Measurements from ENCODE around the gene MEGF6. TPM values are rescaled to one million over a fixed set of nuclear protein-coding genes. Genes with fewer than 3 reads are reported as not detected.

Gene MEGF6
- total and polyA plus RNA-seq, 2 of the 8 experiments (the other 6 are each of a cell fraction or from before 2014, with no cell fraction given) = 4.1 to 14.8 TPM

- Histone ChIP-seq H2BK120ac (replicated peaks; ENCODE audit: low read depth, low read length) (no peak overlapping the region), H3K27ac (ENCODE audit: low read depth, low read length) (no peak overlapping the region), H4K91ac (replicated peaks; ENCODE audit: insufficient read length, low read length) (no peak overlapping the region), H4K5ac (ENCODE audit: insufficient read length, low read depth, low read length) (no peak overlapping the region), H3K23me2 (ENCODE audit: low read depth, low read length) (no peaks in the 10 kb centered on the region), H2BK12ac (ENCODE audit: low read depth, low read length) (no peak overlapping the region), H3K56ac (replicated peaks; ENCODE audit: insufficient read length, low read depth, low read length) (no peak overlapping the region), H3K14ac (ENCODE audit: insufficient read length) (no peak overlapping the region), H3K79me1 (ENCODE audit: low read depth, low read length) (no peaks in the 10 kb centered on the region; the same call in 1 of the 2 replicates), H2BK20ac (ENCODE audit: low read length) (no peak overlapping the region), H3K9me3 (ENCODE audit: insufficient read depth in 2 of 2, low read depth in 1 of 2, low read length in 1 of 2) (no peaks in the 10 kb centered on the region), H3K4me1 (replicated peaks in 1 of 4; ENCODE audit: control insufficient read depth in 3 of 4, insufficient read depth in 4 of 4, low read length in 3 of 4) (no peaks in the 10 kb centered on the region), H3K4me2 (ENCODE audit: insufficient read depth in 1 of 2, low read depth in 2 of 2, low read length in 2 of 2) (no peak overlapping the region), H2BK5ac (ENCODE audit: low read depth, low read length) (no peak overlapping the region), H2AFZ (ENCODE audit: low read length) (no peak overlapping the region), H3K9ac (replicated peaks in 1 of 4; ENCODE audit: extremely low read depth in 1 of 4, low read depth in 3 of 4, low read length in 3 of 4) (no peak overlapping the region), H3K4ac (replicated peaks; ENCODE audit: insufficient read length, low read depth, low read length) (no peak overlapping the region), H3K79me2 (ENCODE audit: control insufficient read depth in 1 of 2, insufficient read depth in 2 of 2, low read length in 2 of 2) (no peaks in the 10 kb centered on the region), H3K18ac (ENCODE audit: extremely low read depth, low read length) (no peak overlapping the region), H3K36me3 (ENCODE audit: control insufficient read depth in 2 of 4, insufficient read depth in 4 of 4, low read length in 3 of 4) (no peaks in the 10 kb centered on the region), H2AK5ac (ENCODE audit: low read depth, low read length) (no peak overlapping the region), H3K27me3 (replicated peaks in 1 of 4; ENCODE audit: control insufficient read depth in 3 of 4, extremely low read depth in 1 of 4, insufficient read depth in 3 of 4, low read length in 3 of 4) (no peaks in the 10 kb centered on the region), H3K4me3 (ENCODE audit: extremely low read depth in 1 of 4, insufficient read depth in 2 of 4, low read depth in 3 of 4, low read length in 4 of 4) (no peak overlapping the region), H4K8ac (ENCODE audit: extremely low read depth, insufficient read depth, low read length) (no peak overlapping the region), H2BK15ac (ENCODE audit: low read length) (no peak overlapping the region), H3K23ac (ENCODE audit: insufficient read length) (no peak overlapping the region), H4K20me1 (replicated peaks in 1 of 2; ENCODE audit: control insufficient read depth in 1 of 2, insufficient read depth in 2 of 2, low read length in 2 of 2) (peaks cover 0 to 4% of the 10 kb centered on the region in 2 experiments)
- 79% methylated on average over 13 of the region's 13 CpGs; no CpG with 5 or more reads in 1 of the 2 experiments for WGBS, 2 experiments (ENCODE audit: extremely low coverage in 1 of 2, insufficient coverage in 1 of 2, insufficient read length in 1 of 2, insufficient replicate concordance in 2 of 2, low coverage in 1 of 2, low lambda C conversion rate in 2 of 2, missing lambda C conversion rate in 1 of 2)
- ChIA-PET POLR2A (ENCODE audit: partially characterized antibody) (no interaction called here), CTCF (ENCODE audit: partially characterized antibody) (interaction anchor here (0.9 to 1.5 kb wide), 5 partner anchors 16 to 81 kb away, joined by 3 to 7 read pairs (median 3); no protein-coding TSS in a partner anchor)
- DNase-seq (ENCODE audit: low read depth in 1 of 2, low spot score in 2 of 2) (no peak), FAIRE-seq (no peak)
- TF ChIP-seq BACH1 (IDR thresholded peaks at IDR 0.05; ENCODE audit: low read length) = no peak
- no peak for TF ChIP-seq KDM1A (IDR thresholded peaks at IDR 0.05; ENCODE audit: borderline replicate concordance, low read length)
- TF ChIP-seq RBBP5 (IDR thresholded peaks at IDR 0.05; ENCODE audit: borderline replicate concordance, low read depth, low read length) = no peak
- TF ChIP-seq MAFK (IDR thresholded peaks at IDR 0.05; ENCODE audit: low read depth, low read length) = no peak
Measured at GRCh38 chr1:3561702-3562101, 49.6 kb downstream of the MEGF6 start.

All from H1 (cell line).